Parathyroid adenoma (tissue), 2 donors: ENCODE results near the gene SLC37A2.

Source experiments
- H2AFZ ChIP-seq: fragments of 300-600 bp; sonication (generic); one replicate; pipeline ENCODE4 v1.7.0; 2017; ENCODE audit warnings: antibody characterized with exemption, mild to moderate bottlenecking
- H3K27ac ChIP-seq: fragments of 300-600 bp; sonication (generic); one replicate; pipeline ENCODE4 v1.7.0; 2017
- H3K27me3 ChIP-seq: fragments of 300-600 bp; sonication (generic); one replicate; pipeline ENCODE4 v1.7.0; 2017; ENCODE audit warnings: low read length; ENCODE audit not compliant: control insufficient read depth, insufficient read depth
- H3K36me3 ChIP-seq: fragments of 300-600 bp; sonication (generic); one replicate; pipeline ENCODE4 v1.7.0; 2017; ENCODE audit warnings: low read length; ENCODE audit not compliant: control insufficient read depth, insufficient read depth
- H3K4me1 ChIP-seq: fragments of 300-600 bp; sonication (generic); one replicate; pipeline ENCODE4 v1.7.0; 2017; ENCODE audit warnings: control low read depth
- H3K4me2 ChIP-seq: fragments of 300-600 bp; sonication (generic); one replicate; pipeline ENCODE4 v1.7.0; 2017; ENCODE audit warnings: low read length
- H3K4me3 ChIP-seq: fragments of 300-600 bp; sonication (generic); one replicate; pipeline ENCODE4 v1.7.0; 2017; ENCODE audit warnings: low read depth, low read length
- H3K79me2 ChIP-seq: fragments of 300-600 bp; sonication (generic); one replicate; pipeline ENCODE4 v1.7.0; 2017; ENCODE audit warnings: control low read depth
- H3K9ac ChIP-seq: fragments of 300-600 bp; sonication (generic); one replicate; pipeline ENCODE4 v1.7.0; 2017; ENCODE audit warnings: mild to moderate bottlenecking
- H3K9me3 ChIP-seq: fragments of 300-600 bp; sonication (generic); one replicate; pipeline ENCODE4 v1.7.0; 2017; ENCODE audit warnings: low read length; ENCODE audit not compliant: control insufficient read depth
- TF ChIP-seq, protein P1 (sequence below): fragments of 300-600 bp; sonication (generic); IDR thresholded peaks from one replicate; pipeline ENCODE4 v1.7.0; 2017; ENCODE audit warnings: antibody characterized with exemption, mild to moderate bottlenecking
- donor health status: primary hyperparathyroidism.

Gene SLC37A2

DNA sequence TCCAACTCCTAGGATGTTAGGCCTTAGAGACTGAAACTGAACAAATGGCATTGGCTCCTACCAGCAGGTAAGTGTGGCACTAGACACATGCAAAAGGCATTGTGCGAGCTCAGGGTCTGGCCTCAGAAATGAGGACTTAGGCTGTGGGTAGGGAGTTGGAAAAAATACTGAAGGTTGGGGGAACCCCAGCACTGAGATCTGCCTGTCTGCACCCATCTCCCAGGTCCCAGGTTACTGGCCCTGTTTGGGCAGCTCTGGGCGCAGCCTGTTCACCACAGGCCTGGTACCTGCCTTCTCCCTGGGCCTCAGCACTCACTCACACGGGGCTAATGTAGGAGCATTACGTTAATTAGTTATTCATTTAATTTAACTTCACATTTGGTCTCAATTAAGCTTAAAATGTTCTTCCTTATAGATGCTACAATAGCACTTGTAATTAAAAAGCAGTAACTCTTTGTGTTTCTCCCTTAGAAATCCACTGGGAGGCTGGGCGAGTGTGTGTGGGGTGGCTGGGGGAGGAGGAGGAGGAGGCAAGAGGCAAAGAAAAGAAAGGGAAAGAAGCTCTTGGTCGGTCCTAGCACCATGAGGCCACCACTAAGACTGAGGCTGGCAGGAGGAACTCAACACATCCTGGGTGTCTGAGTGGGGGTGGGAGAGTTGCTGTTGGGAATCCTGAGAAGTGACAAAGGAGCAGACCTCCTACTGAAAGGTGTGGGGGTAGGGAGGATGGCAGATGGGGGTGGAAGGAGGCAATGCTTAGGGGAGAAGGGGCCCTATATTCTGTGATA is 29.0 kb downstream of the SLC37A2 start:
- H3K4me3 ChIP-seq = no peak overlapping the region
- H3K9me3 ChIP-seq = no peaks in the 10 kb centered on the region
- H3K27me3 ChIP-seq = no peaks in the 10 kb centered on the region
- H3K36me3 ChIP-seq = no peaks in the 10 kb centered on the region
- no peaks in the 10 kb centered on the region for H3K4me1 ChIP-seq
- H3K9ac ChIP-seq = no peak overlapping the region
- H3K79me2 ChIP-seq = no peaks in the 10 kb centered on the region
- no peak overlapping the region for H3K4me2 ChIP-seq
- no peak overlapping the region for H2AFZ ChIP-seq
- H3K27ac ChIP-seq = no peak overlapping the region
- TF ChIP-seq, protein P1, sequence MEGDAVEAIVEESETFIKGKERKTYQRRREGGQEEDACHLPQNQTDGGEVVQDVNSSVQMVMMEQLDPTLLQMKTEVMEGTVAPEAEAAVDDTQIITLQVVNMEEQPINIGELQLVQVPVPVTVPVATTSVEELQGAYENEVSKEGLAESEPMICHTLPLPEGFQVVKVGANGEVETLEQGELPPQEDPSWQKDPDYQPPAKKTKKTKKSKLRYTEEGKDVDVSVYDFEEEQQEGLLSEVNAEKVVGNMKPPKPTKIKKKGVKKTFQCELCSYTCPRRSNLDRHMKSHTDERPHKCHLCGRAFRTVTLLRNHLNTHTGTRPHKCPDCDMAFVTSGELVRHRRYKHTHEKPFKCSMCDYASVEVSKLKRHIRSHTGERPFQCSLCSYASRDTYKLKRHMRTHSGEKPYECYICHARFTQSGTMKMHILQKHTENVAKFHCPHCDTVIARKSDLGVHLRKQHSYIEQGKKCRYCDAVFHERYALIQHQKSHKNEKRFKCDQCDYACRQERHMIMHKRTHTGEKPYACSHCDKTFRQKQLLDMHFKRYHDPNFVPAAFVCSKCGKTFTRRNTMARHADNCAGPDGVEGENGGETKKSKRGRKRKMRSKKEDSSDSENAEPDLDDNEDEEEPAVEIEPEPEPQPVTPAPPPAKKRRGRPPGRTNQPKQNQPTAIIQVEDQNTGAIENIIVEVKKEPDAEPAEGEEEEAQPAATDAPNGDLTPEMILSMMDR = no peak

DNA sequence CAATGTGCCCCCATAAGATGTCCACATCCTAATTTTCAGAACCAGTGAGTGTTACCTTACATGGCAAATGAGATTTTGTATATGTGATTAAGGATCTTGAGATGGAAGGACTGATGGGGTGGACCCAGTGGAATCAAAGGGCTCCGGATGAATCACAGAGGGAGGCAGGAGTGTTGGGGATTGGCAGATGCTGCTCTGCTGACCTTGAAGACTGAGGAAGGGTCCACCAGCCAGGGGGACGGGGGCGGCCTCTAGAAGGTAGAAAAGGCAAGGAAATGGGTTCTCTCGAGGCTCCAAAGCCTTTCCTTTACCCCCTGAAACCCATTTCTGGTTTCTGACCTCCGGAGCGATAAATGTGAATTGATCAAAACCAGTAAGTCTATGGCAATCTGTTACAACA is 29.6 kb downstream of the SLC37A2 start:
- no peaks in the 10 kb centered on the region for H3K4me1 ChIP-seq
- H3K79me2 ChIP-seq = no peaks in the 10 kb centered on the region
- H3K4me2 ChIP-seq = no peak overlapping the region
- no peaks in the 10 kb centered on the region for H3K9me3 ChIP-seq
- H3K9ac ChIP-seq = no peak overlapping the region
- H3K36me3 ChIP-seq = no peaks in the 10 kb centered on the region
- H3K27ac ChIP-seq = no peak overlapping the region
- H3K27me3 ChIP-seq = no peaks in the 10 kb centered on the region
- H3K4me3 ChIP-seq = no peak overlapping the region
- H2AFZ ChIP-seq = no peak overlapping the region
- TF ChIP-seq, protein P1 = no peak

DNA sequence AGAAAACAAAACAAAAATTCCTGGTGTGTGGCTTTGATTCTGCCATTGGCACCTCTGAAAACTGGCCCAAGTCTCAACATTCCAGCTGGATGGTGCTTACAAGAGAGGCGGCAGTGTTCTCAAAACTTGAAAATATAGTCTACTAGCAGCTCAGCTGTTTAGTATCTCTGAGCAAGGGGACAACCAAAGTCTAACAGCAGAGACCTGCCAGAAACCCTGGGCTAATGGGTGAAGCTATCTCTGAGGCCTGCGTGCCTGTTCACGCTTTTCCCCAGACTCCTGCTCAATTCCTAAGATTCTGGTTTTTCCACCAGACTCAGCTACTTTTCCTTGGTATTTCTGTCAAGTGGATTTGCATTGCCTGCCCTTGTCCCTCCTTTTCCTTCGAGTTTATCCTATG is 30.4 kb downstream of the SLC37A2 start:
- TF ChIP-seq, protein P1 = no peak
- Histone ChIP-seq H3K9ac (no peak overlapping the region), H3K36me3 (no peaks in the 10 kb centered on the region)

DNA sequence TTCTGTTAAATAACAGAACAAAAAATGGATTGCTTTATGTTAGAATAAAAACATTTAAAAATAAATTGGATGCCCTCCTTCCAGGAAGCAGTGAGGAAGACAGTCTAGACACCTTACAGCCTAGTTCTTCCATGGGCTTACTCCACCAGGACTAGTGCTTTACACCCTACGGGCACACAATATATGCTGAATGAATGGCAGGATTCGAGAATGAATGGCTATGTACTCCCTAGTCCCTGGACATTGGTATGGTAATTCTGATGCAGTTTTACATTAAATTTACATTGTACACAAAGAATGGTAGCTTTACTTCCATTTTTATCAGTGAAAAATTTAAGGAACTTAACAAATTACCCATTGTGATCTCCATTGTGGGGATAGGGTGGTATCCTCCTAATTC is 31.6 kb downstream of the SLC37A2 start:
- Histone ChIP-seq H3K36me3 (no peaks in the 10 kb centered on the region), H3K79me2 (no peaks in the 10 kb centered on the region), H3K4me2 (no peak overlapping the region), H2AFZ (no peak overlapping the region), H3K27ac (no peak overlapping the region), H3K27me3 (no peaks in the 10 kb centered on the region), H3K9ac (no peak overlapping the region), H3K9me3 (no peaks in the 10 kb centered on the region), H3K4me3 (no peak overlapping the region), H3K4me1 (no peaks in the 10 kb centered on the region)
- TF ChIP-seq, protein P1 = no peak

More for the DNA sequence above, 30.4 kb downstream of the SLC37A2 start:
- Histone ChIP-seq H3K4me3 (no peak overlapping the region), H2AFZ (no peak overlapping the region), H3K9me3 (no peaks in the 10 kb centered on the region), H3K4me1 (no peaks in the 10 kb centered on the region), H3K4me2 (no peak overlapping the region), H3K27me3 (no peaks in the 10 kb centered on the region), H3K27ac (no peak overlapping the region), H3K79me2 (no peaks in the 10 kb centered on the region)

- Histone ChIP-seq H3K9ac (no peak overlapping the region), H3K4me2 (no peak overlapping the region), H3K36me3 (no peaks in the 10 kb centered on the region), H2AFZ (no peak overlapping the region), H3K79me2 (no peaks in the 10 kb centered on the region), H3K9me3 (no peaks in the 10 kb centered on the region), H3K27ac (no peak overlapping the region), H3K27me3 (no peaks in the 10 kb centered on the region), H3K4me3 (no peak overlapping the region), H3K4me1 (no peaks in the 10 kb centered on the region)
- TF ChIP-seq, protein P1 = no peak
Measured at GRCh38 chr11:125100136-125100535, 37.0 kb downstream of the SLC37A2 start.
